Fibroblast of villous mesenchyme (primary cell): ENCODE data around the gene TRAPPC10. TPM values are rescaled to one million over a fixed set of nuclear protein-coding genes. Genes with fewer than 3 reads are reported as not detected.

Experiments used
- DNase-seq: peaks from one replicate; pipeline ENCODE4 v3.0.0-alpha.2; 2010; ENCODE audit warnings: low read depth
- H3K4me3 ChIP-seq: 2 replicates; pipeline ENCODE4 v1.5.1; 2011; ENCODE audit warnings: low read depth, mild to moderate bottlenecking, low read length
- CTCF ChIP-seq: IDR thresholded peaks from 2 replicates; pipeline ENCODE4 v1.5.1; 2012; ENCODE audit warnings: low read depth, mild to moderate bottlenecking, low read length; ENCODE audit not compliant: insufficient read depth
- total RNA-seq: library from RNA; depleted of rRNA; stranded (reverse); fragments of >200 nt; gene quantifications from 2 replicates; pipeline ENCODE4 v1.2.3, GENCODE V29; 2012

Gene TRAPPC10
- total RNA-seq, 1 donor = 28.5 TPM

GRCh38 chr21:44006656-44007055, 5.5 kb upstream of the TRAPPC10 start:
- no peak for TF ChIP-seq CTCF
- DNase-seq = peak; percentile 48
- no peak overlapping the region for H3K4me3 ChIP-seq

GRCh38 chr21:44010429-44010828, 1.7 kb upstream of the TRAPPC10 start:
- H3K4me3 ChIP-seq = no peak overlapping the region
- no peak for DNase-seq
- TF ChIP-seq CTCF = no peak

- TF ChIP-seq CTCF = no peak
- DNase-seq = no peak
- peak overlapping the region; percentile 80 for H3K4me3 ChIP-seq
These were observed 986 bp upstream of the TRAPPC10 start for GRCh38 chr21:44011123-44011522.

- peak; percentile 36 for DNase-seq
These were observed 618 bp downstream of the TRAPPC10 start for GRCh38 chr21:44012474-44013379.

GRCh38 chr21:44013380-44014088, 1.4 kb downstream of the TRAPPC10 start:
- no peak for TF ChIP-seq CTCF
- H3K4me3 ChIP-seq = peak overlapping the region; percentile 80
- peak; percentile 32 for DNase-seq

More at GRCh38 chr21:44012474-44013379, 618 bp downstream of the TRAPPC10 start:
- peak overlapping the region; percentile 80 for H3K4me3 ChIP-seq
- no peak for TF ChIP-seq CTCF

- H3K4me3 ChIP-seq = no peak overlapping the region
- no peak for TF ChIP-seq CTCF
- DNase-seq = no peak
These were observed 5.5 kb downstream of the TRAPPC10 start for GRCh38 chr21:44017601-44018000.
